IPS-NIHi7 (cell line): Measurements from ENCODE around the gene SECISBP2.
"Not testable (repeated sequence)": the region's sequence is repeated elsewhere in the genome, so short reads cannot be mapped to it uniquely, and the experiment has no call there.

ENCODE experiments used
- DNase-seq: peaks from one replicate; pipeline ENCODE4 v3.0.0; 2012; ENCODE audit warnings: mixed read lengths; ENCODE audit errors: extremely low spot score

Gene SECISBP2

DNA sequence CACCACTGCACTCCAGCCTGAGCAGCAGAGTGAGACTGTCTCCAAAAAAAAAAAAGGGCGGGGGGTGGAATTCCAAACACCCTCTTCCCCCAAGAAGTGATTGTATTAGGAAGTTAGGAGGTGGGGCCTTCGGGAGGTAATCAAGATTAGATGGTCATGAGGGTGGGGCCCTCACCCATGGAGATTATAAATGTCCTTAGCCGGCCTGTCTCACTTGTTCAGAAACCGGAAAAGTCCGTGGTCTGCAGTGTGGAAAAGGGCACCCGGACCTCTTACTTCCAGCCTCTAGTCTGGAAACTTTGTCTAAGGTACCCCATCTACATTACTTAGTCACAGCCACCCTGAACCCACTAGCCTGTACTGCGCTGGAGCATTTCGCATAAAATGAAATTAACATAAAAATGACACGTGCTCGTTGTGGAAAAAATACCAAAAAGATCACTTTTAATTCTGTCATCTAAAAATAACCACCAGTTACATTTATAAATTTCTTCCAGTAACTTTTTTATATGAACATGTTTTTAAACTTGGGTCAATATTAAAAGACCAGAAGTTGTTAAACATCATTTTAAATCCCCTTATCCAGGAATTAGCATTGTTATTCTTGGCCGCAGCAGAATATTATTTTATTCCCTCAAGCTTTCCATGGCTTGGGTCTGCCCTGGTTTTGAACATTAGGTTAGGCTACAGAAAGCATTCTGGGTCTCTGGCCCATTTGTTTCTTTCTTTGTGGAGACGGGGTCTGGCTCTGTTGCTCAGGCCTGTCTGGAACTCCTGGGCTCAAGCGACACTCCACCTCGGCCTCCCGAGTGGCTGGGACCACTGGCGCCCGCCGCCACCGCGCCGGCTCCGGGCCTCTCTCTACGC lies 8.5 kb upstream of the SECISBP2 start:
- DNase-seq, result no peak

DNA sequence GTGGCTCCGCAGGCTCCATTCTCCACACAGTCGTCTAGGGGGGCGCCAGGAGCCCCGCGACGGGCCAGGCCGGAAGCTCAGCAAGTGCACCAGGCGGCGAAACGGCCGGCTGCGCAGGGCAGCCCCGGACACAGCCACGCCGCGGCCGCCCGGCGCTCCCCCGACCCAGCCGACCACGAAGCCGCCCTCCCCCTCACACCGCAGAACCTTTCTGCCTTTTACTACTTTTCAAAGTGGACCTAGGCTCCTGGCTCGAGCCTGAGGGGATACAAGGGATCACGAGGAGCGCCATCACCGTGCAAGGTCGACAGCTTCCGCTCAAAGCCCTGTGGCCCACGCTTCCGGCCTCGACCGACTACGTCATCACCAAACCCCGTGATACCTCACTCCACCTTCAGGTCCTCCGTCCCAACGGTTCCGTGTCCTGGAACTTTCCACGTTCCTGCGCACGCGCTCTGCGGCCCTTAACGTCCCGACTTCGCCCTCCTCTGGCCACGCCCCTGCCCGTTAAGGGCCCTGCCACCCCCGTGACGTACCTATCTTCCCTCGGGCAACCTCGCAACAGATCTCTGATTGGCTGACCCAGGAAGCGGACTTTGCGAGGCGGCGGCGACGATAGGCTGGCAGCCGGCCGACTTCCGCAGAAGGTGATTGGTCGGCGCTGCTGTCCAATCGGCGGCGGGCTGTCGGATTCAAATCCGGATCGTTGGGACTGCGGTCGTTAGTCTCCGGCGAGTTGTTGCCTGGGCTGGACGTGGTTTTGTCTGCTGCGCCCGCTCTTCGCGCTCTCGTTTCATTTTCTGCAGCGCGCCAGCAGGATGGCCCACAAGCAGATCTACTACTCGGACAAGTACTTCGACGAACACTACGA lies 7.6 kb upstream of the SECISBP2 start, which contains the start of gene CKS2:
Gene CKS2, plus strand, starts transcription at position 721 of the 871 bp plus-strand sequence. Its CDS starts 98 bp downstream, at position 819.
- peak; percentile 99 for DNase-seq

DNA sequence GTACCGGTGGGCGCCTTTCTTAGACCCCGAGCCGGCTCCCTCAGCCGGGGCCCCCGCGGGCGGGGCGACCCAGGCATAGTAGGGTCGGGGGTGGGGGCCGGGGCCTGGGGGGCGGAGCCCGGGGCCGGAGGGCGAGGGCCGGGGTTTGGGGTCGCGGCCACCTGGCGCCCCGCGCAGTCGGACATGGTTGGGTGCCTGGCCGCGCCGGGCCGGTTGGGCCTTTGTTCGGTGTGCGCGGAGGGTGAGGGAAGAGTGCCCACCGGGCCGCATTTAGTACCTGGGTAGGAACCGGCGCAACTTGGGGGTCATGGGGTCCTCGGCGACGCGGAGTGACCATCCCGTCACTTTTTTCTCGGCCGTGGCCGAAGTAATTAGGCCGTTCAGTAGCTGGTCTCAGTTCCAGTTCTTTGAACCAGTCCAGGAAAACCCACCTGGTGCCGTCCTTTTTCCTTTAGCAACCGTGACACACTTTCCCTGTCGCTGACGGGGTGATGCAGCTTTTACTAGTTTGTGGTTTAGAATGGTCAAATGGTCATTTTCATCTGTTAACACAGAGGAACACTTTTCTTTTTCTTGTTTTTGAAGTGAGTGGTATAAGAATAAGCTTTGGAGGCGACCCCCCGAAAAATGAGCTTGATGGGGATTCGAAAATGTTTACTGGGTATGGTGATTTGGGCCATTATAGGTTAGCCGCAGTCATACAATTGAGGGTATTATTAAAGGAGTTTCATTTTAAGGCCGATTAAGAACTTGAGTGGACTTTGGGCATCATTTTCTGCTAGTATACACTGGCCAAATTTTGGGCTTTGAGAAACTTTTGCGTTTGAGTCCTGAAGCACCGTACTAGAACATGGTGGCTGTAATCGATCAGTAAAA lies 6.7 kb upstream of the SECISBP2 start:
- DNase-seq, result peak; percentile 29

DNA sequence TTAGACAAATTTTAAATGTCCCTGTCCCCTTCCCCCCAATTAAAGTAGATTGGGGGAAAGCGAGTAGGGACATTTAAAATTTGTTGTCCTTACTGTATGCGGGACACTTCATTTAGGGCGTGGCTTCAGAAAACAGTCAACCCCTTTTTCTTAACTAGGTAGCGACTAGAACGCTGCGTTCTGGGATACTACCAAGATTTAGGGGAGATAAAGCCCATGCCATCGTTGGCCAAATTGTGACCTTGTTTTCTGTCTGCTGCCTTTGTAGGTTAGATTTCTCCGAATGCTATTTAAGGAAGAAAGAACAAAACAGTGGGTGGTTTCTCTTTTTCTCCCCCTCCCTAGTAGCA lies 6.1 kb upstream of the SECISBP2 start:
- no peak for DNase-seq

- DNase-seq, result no peak
Observed at GRCh38 chr9:89313842-89314241, 4.5 kb upstream of the SECISBP2 start.

GRCh38 chr9:89314955-89315354 lies 3.3 kb upstream of the SECISBP2 start:
- DNase-seq, result no peak

GRCh38 chr9:89315482-89315881 lies 2.8 kb upstream of the SECISBP2 start:
- no peak for DNase-seq

DNA sequence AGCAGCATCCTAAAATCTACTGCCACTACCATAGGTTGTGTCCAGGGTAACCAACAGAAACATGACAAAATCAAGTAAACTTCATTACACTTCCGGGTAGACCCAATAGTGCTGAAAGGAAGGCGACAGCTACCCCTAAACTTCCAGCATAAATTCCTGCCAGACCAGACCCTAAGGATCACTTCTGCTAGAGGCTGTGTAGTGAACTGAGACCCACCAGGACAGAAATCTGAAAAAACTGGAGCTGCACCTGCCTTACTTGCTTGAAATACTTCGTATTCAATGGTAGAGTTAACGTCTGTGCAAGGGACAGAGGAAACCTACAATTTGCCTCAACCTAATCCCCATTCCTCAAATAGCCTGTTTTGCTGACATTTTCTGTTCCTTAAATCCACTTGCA lies 1.0 kb upstream of the SECISBP2 start:
- DNase-seq, result no peak

GRCh38 chr9:89319015-89319905 lies 960 bp downstream of the SECISBP2 start:
- no peak for DNase-seq

GRCh38 chr9:89323390-89323789 lies 5.1 kb downstream of the SECISBP2 start:
- DNase-seq, result no peak

- no peak for DNase-seq
Observed at GRCh38 chr9:89325733-89326132, 7.4 kb downstream of the SECISBP2 start.

GRCh38 chr9:89328064-89328463 lies 9.8 kb downstream of the SECISBP2 start:
- DNase-seq, result no peak

- no peak for DNase-seq
Observed at GRCh38 chr9:89329917-89330316, 11.6 kb downstream of the SECISBP2 start.

DNA sequence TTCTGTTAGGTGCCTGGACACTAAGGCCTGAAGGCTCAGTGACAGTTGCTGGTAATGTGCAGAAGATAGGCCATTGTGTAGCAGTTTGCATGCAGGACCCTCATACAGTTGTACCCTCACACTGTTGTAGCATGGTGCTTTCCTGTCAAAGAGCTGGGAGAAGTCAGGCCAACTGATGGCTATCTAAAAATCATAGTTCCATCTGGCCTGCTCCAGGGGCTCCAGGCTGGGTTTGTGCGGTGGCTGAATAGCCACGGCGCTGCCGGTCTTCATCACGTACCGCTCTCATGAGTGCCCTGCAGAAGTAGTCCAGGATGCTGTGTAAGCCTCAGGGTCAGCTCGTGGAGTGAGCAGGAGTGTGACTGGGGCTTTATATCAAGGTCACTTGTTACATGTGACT lies 12.2 kb downstream of the SECISBP2 start:
- no peak for DNase-seq

DNA sequence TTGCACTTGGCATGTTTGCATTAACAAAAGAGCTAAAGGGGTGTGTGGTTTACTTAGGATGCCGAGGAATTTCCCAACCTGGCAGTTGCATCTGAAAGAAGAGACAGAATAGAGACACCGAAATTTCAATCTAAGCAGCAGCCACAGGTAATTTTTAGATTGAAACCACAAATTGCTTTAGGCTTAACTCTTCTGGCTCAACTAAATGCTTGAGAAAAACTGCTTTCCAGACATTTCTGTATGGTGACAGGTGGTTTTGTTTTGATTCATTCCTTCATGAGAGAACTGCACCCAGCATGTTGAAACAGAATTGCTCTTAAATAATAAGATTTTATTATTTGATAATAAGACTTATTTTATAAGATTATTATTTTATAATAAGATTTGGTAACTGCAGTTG lies 21.5 kb downstream of the SECISBP2 start:
- DNase-seq, result no peak

GRCh38 chr9:89340332-89340731 lies 22.0 kb downstream of the SECISBP2 start:
- DNase-seq, result no peak

DNA sequence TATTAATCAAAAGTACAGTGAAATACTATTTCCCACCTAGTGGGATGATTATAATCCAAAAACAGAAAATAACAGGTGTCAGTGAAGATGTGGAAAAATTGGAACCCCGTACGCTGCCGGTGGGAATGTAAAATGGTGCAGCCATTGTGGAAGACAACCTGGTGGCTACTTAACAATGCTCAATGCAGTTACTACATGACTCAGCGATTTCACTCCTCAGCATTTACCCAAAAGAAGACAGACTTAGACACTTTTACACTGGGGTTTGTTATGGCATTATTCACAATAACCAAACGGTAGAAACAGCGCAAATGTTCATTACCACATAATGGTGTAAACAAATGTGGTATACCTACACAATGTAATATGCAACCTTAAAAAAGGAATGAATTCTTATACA lies 23.9 kb downstream of the SECISBP2 start:
- no peak for DNase-seq

DNA sequence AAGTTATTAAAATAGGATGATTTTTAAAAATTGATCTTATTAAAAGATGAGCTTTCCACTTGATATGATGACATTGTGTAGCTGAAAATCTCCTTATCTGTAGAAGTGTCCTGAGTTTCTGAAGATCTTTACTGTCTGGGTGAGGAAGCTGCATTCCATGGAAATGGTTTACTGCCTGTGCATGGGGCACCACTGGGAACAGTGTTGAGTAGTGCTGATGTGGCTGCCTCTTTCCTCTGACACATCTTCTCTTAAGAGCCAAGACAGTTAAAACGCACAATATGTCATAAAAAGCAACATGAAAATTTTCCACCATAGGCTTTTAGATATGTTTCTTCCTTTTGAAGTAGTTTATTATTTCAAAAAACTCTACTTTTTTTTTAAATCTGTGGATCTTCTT lies 24.6 kb downstream of the SECISBP2 start:
- no peak for DNase-seq

DNA sequence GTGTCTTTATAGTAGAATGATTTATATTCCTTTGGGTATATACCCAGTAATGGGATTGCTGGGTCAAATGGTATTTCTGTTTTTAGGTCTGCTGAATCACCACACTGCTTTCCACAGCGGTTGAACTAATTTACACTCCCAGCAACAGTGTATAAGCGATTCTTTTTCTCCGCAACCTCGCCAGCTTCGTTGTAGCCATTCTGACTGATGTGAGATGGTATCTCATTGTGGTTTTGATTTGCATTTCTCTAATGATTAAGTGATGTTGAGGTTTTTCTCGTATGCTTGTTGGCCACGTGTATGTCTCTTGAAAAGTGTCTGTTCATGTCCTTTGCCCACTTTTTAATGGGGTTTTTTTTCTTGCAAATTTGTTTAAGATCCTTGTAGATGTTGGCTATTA lies 25.5 kb downstream of the SECISBP2 start:
- not testable (repeated sequence) for DNase-seq

GRCh38 chr9:89345476-89345875 lies 27.2 kb downstream of the SECISBP2 start:
- DNase-seq, result no peak

GRCh38 chr9:89346696-89347095 lies 28.4 kb downstream of the SECISBP2 start:
- DNase-seq, result no peak
